ENCODE results near the gene TOM1L2.

Gene TOM1L2

DNA sequence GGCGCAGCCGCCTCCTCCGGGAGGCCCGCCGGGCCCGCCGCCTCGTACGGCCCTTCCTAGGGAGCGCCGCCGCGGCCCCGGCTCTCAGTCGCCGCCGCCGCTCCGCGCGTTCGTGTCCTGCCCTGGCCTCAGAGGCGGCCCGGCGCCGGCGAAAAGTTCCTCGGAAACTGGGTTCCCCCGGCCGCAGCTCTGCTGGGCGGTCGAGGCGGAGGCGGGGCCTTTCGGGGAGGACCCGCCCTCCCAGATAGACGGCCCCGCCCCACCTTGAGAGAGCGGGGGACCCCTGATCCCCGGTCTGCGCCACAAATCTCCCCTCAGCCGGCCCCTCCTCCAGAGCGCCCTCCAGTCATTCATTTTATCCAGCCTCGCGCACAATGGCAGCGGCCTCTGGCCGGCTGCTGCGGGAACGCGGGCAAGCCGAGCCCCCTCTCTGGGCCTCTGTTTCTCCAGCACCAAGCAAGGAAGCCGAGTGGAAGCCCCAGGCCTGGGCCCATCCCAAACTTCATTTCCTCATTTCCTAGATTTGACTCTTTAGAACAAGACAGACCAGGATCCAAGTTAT, 135.3 kb downstream of the TOM1L2 start, which contains the start of gene SREBF1:
Gene SREBF1, minus strand, starts transcription at position 169 of the 562 bp plus-strand sequence. CDS start 169 bp downstream, outside the sequence.
- H3K4me3 ChIP-seq (ENCODE audit: control insufficient read depth, low read depth, low read length): peak within 1 kb of the TSS; percentile 68
- TF ChIP-seq, protein P1, sequence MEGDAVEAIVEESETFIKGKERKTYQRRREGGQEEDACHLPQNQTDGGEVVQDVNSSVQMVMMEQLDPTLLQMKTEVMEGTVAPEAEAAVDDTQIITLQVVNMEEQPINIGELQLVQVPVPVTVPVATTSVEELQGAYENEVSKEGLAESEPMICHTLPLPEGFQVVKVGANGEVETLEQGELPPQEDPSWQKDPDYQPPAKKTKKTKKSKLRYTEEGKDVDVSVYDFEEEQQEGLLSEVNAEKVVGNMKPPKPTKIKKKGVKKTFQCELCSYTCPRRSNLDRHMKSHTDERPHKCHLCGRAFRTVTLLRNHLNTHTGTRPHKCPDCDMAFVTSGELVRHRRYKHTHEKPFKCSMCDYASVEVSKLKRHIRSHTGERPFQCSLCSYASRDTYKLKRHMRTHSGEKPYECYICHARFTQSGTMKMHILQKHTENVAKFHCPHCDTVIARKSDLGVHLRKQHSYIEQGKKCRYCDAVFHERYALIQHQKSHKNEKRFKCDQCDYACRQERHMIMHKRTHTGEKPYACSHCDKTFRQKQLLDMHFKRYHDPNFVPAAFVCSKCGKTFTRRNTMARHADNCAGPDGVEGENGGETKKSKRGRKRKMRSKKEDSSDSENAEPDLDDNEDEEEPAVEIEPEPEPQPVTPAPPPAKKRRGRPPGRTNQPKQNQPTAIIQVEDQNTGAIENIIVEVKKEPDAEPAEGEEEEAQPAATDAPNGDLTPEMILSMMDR (IDR thresholded peaks at IDR 0.05; ENCODE audit: control insufficient read depth, insufficient read depth, low read depth, low read length, missing control alignments): no peak
- DNase-seq (ENCODE audit: low read depth): no peak

- peak; percentile 67 for DNase-seq (ENCODE audit: low read depth)
- H3K4me3 ChIP-seq (ENCODE audit: control insufficient read depth, low read depth, low read length): peak overlapping the region; percentile 68
- TF ChIP-seq, protein P1 (IDR thresholded peaks at IDR 0.05; ENCODE audit: control insufficient read depth, insufficient read depth, low read depth, low read length, missing control alignments): no peak
Observed at GRCh38 chr17:17836250-17836817, 135.9 kb downstream of the TOM1L2 start.

- peak overlapping the region; percentile 68 for H3K4me3 ChIP-seq (ENCODE audit: control insufficient read depth, low read depth, low read length)
- TF ChIP-seq, protein P1 (IDR thresholded peaks at IDR 0.05; ENCODE audit: control insufficient read depth, insufficient read depth, low read depth, low read length, missing control alignments): no peak
- DNase-seq (ENCODE audit: low read depth): no peak
Observed at GRCh38 chr17:17835415-17836249, 136.6 kb downstream of the TOM1L2 start.

DNA sequence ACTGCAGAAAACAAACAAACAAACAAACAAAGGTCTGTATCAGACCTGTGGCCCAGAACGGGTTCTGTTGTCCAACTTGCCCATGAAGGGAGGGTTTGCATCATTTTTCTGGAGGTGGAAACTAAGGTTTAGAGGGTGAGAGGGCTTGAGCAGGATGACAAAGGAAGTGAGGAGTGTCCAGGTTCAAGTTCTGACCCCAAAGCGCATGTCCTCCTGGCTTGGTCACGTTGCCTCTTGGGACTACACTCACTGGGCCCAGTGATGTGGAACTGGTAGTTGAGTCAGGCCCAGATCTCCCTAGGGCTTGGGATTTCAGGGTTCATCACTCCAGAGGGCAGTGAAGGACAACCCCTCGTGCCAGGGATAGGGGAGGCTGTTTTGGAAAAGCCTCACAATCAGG, 137.2 kb downstream of the TOM1L2 start:
- H3K4me3 ChIP-seq (ENCODE audit: control insufficient read depth, low read depth, low read length): no peak overlapping the region
- TF ChIP-seq, protein P1 (IDR thresholded peaks at IDR 0.05; ENCODE audit: control insufficient read depth, insufficient read depth, low read depth, low read length, missing control alignments): no peak
- no peak for DNase-seq (ENCODE audit: low read depth)

- no peak for DNase-seq (ENCODE audit: low read depth)
- H3K4me3 ChIP-seq (ENCODE audit: control insufficient read depth, low read depth, low read length): no peak overlapping the region
- TF ChIP-seq, protein P1 (IDR thresholded peaks at IDR 0.05; ENCODE audit: control insufficient read depth, insufficient read depth, low read depth, low read length, missing control alignments): no peak
Observed at GRCh38 chr17:17833658-17834357, 138.4 kb downstream of the TOM1L2 start.

- H3K4me3 ChIP-seq (ENCODE audit: control insufficient read depth, low read depth, low read length): no peak overlapping the region
- TF ChIP-seq, protein P1 (IDR thresholded peaks at IDR 0.05; ENCODE audit: control insufficient read depth, insufficient read depth, low read depth, low read length, missing control alignments): no peak
Observed at GRCh38 chr17:17832032-17832363, 140.2 kb downstream of the TOM1L2 start.

More at GRCh38 chr17:17832032-17832363, 140.2 kb downstream of the TOM1L2 start:
- DNase-seq (ENCODE audit: low read depth): no peak
